ENCODE data around the gene MXD1. TPM values are rescaled to one million over a fixed set of nuclear protein-coding genes. Genes with fewer than 3 reads are reported as not detected.
A peak's percentile ranks its signal among the peaks of the same experiment; 100 is the strongest.
"Not testable (repeated sequence)": the region's sequence is repeated elsewhere in the genome, so short reads cannot be mapped to it uniquely, and the experiment has no call there.

The MXD1 gene
- total RNA-seq, 4 donors from 2014 or later: 7.7 to 21.2 (median 11.5) TPM

GRCh38 chr2:69947325-69947931, 32.5 kb downstream of the MXD1 start:
- intact Hi-C loops (cut with DNase I): no loop called here
- TF ChIP-seq EP300 (IDR thresholded peaks at IDR 0.05) (no peak), POLR2A (IDR thresholded peaks at IDR 0.05; ENCODE audit: low read depth) (no peak), POLR2AphosphoS5 (IDR thresholded peaks at IDR 0.05) (no peak), CTCF (IDR thresholded peaks at IDR 0.05) (no peak)
- no peak for DNase-seq (ENCODE audit: extremely low spot score)

GRCh38 chr2:69948032-69948962, 33.4 kb downstream of the MXD1 start:
- H3K4me3 ChIP-seq: peak overlapping the region in 1 of 4 donors; percentile 24

More at GRCh38 chr2:69947325-69947931, 32.5 kb downstream of the MXD1 start:
- Histone ChIP-seq H3K4me3 (no peak overlapping the region), H3K36me3 (peaks cover 2 to 18% (median 12%) of the 10 kb centered on the region in 4 donors), H3K4me1 (peaks cover 0 to 9% (median 7%) of the 10 kb centered on the region in 4 donors), H3K27ac (replicated peaks in 1 of 4) (no peak overlapping the region), H3K9me3 (no peaks in the 10 kb centered on the region), H3K27me3 (peaks cover 0 to 8% (median 0%) of the 10 kb centered on the region in 4 donors)
- 89% methylated on average over 4 of the region's 4 CpGs for WGBS

GRCh38 chr2:69948963-69949645, 34.2 kb downstream of the MXD1 start:
- peaks cover 0 to 8% (median 0%) of the 10 kb centered on the region in 4 donors for H3K27me3 ChIP-seq
- H3K9me3 ChIP-seq: no peaks in the 10 kb centered on the region
- intact Hi-C loops (cut with DNase I): no loop called here
- TF ChIP-seq CTCF (IDR thresholded peaks at IDR 0.05) (no peak), POLR2AphosphoS5 (IDR thresholded peaks at IDR 0.05) (no peak), POLR2A (IDR thresholded peaks at IDR 0.05; ENCODE audit: low read depth) (no peak), EP300 (IDR thresholded peaks at IDR 0.05) (no peak)
- no peak for DNase-seq (ENCODE audit: extremely low spot score)
- no peak overlapping the region for H3K27ac ChIP-seq (replicated peaks in 1 of 4)
- peaks cover 0 to under 1% (median 0%) of the 10 kb centered on the region in 4 donors for H3K36me3 ChIP-seq
- H3K4me3 ChIP-seq: peak overlapping the region in 1 of 4 donors; percentile 24
- H3K4me1 ChIP-seq: peaks cover 0 to 9% (median 7%) of the 10 kb centered on the region in 4 donors
- 79% methylated on average over 21 of the region's 21 CpGs for WGBS

More at GRCh38 chr2:69948032-69948962, 33.4 kb downstream of the MXD1 start:
- Histone ChIP-seq H3K9me3 (no peaks in the 10 kb centered on the region), H3K27me3 (peaks cover 0 to 8% (median 0%) of the 10 kb centered on the region in 4 donors), H3K4me1 (peaks cover 0 to 9% (median 7%) of the 10 kb centered on the region in 4 donors), H3K36me3 (peaks cover 0 to 9% (median 5%) of the 10 kb centered on the region in 4 donors), H3K27ac (replicated peaks in 1 of 4) (no peak overlapping the region)
- intact Hi-C loops (cut with DNase I): no loop called here
- TF ChIP-seq POLR2AphosphoS5 (IDR thresholded peaks at IDR 0.05) (no peak), EP300 (IDR thresholded peaks at IDR 0.05) (no peak), POLR2A (IDR thresholded peaks at IDR 0.05; ENCODE audit: low read depth) (no peak), CTCF (IDR thresholded peaks at IDR 0.05) (no peak)
- 71% methylated on average over 18 of the region's 35 CpGs for WGBS
- no peak for DNase-seq (ENCODE audit: extremely low spot score)

- no peak for DNase-seq (ENCODE audit: extremely low spot score)
- Histone ChIP-seq H3K27me3 (peaks cover 0 to 8% (median 0%) of the 10 kb centered on the region in 4 donors), H3K27ac (replicated peaks in 1 of 4) (no peak overlapping the region), H3K4me3 (no peak overlapping the region), H3K4me1 (peaks cover 0 to 9% (median 7%) of the 10 kb centered on the region in 4 donors), H3K36me3 (no peaks in the 10 kb centered on the region), H3K9me3 (no peaks in the 10 kb centered on the region)
- intact Hi-C loops (cut with DNase I): no loop called here
- TF ChIP-seq POLR2AphosphoS5 (IDR thresholded peaks at IDR 0.05) (no peak), EP300 (IDR thresholded peaks at IDR 0.05) (no peak), CTCF (IDR thresholded peaks at IDR 0.05) (no peak), POLR2A (IDR thresholded peaks at IDR 0.05; ENCODE audit: low read depth) (no peak)
- 79% methylated on average over 5 of the region's 5 CpGs for WGBS
Measured at GRCh38 chr2:69950241-69950640, 35.3 kb downstream of the MXD1 start.

- H3K27me3 ChIP-seq; H3K27ac ChIP-seq (replicated peaks in 1 of 4); H3K4me3 ChIP-seq; H3K9me3 ChIP-seq; H3K4me1 ChIP-seq; H3K36me3 ChIP-seq; intact Hi-C loops (cut with DNase I); DNase-seq (ENCODE audit: extremely low spot score): not testable (repeated sequence)
- WGBS: 95% methylated on average over 3 of the region's 3 CpGs
Measured at GRCh38 chr2:69950671-69951070, 35.8 kb downstream of the MXD1 start.

Measured in esophagus muscularis mucosa (tissue), 4 donors.